Common myeloid progenitor, CD34-positive (primary cell): ENCODE results near the gene UMPS.
"Not testable (repeated sequence)": the region's sequence is repeated elsewhere in the genome, so short reads cannot be mapped to it uniquely, and the experiment has no call there.

Source experiments
- CTCF ChIA-PET: fragments of 350-600 bp; sonication (Branson Sonifier 250); formaldehyde crosslinking; loops from one replicate; lab custom pipeline; 2021; ENCODE audit warnings: antibody characterized with exemption; lab: Charles Lee
- POLR2A ChIA-PET: fragments of 350-600 bp; sonication (Branson Sonifier 250); formaldehyde crosslinking; loops from one replicate; lab custom pipeline; 2021; ENCODE audit warnings: antibody characterized with exemption; lab: Charles Lee
- DNase-seq, 3 donors: peaks; one replicate each; pipeline versions ENCODE4 v3.0.0 to v3.0.0-alpha.2; 2013
- H3K27ac ChIP-seq, 2 experiments: 1 replicate in 1 of 2; 2 replicates in 1 of 2; pipeline ENCODE4 v1.7.0; 2013; ENCODE audit warnings: inconsistent platforms in 2 of 2, low read length in 2 of 2, mild to moderate bottlenecking in 2 of 2, low read depth in 1 of 2, moderate library complexity in 1 of 2; ENCODE audit not compliant: severe bottlenecking in 2 of 2, insufficient read depth in 1 of 2, poor library complexity in 1 of 2
- H3K27me3 ChIP-seq, 5 experiments: replicated peaks in 2 of 5; 1 replicate in 3 of 5; 2 replicates in 2 of 5; pipeline versions ENCODE4 v1.6.1 to v1.7.0; 2013; ENCODE audit warnings: low read length in 4 of 5, mild to moderate bottlenecking in 2 of 5, moderate library complexity in 2 of 5, inconsistent platforms in 1 of 5; ENCODE audit not compliant: insufficient read depth in 5 of 5, control insufficient read depth in 4 of 5
- H3K36me3 ChIP-seq, 4 experiments: 1 replicate in 2 of 4; 2 replicates in 2 of 4; pipeline versions ENCODE4 v1.6.1 to v1.7.0; 2013; ENCODE audit warnings: low read length in 3 of 4, control low read depth in 1 of 4, mild to moderate bottlenecking in 1 of 4; ENCODE audit not compliant: control insufficient read depth in 4 of 4, insufficient read depth in 4 of 4
- H3K4me1 ChIP-seq, 4 experiments: 1 replicate in 3 of 4; 2 replicates in 1 of 4; pipeline versions ENCODE4 v1.6.1 to v1.7.1; 2013; ENCODE audit warnings: low read length in 3 of 4, mild to moderate bottlenecking in 3 of 4, control low read depth in 1 of 4, inconsistent platforms in 1 of 4, moderate library complexity in 1 of 4; ENCODE audit not compliant: control insufficient read depth in 4 of 4, insufficient read depth in 4 of 4; ENCODE audit errors: control extremely low read depth in 1 of 4
- H3K4me3 ChIP-seq, 7 experiments: 1 replicate in 4 of 7; 2 replicates in 3 of 7; pipeline versions ENCODE4 v1.5.1 to v1.7.0; 2013; ENCODE audit warnings: mild to moderate bottlenecking in 7 of 7, low read length in 6 of 7, moderate library complexity in 6 of 7, inconsistent platforms in 2 of 7, low read depth in 2 of 7, control low read depth in 1 of 7; ENCODE audit not compliant: insufficient read depth in 4 of 7, control insufficient read depth in 1 of 7; ENCODE audit errors: extremely low read depth in 1 of 7
- H3K9me3 ChIP-seq, 5 experiments: 1 replicate in 4 of 5; 2 replicates in 1 of 5; pipeline versions ENCODE4 v1.6.1 to v1.7.1; 2013; ENCODE audit warnings: low read length in 4 of 5, mild to moderate bottlenecking in 2 of 5, inconsistent platforms in 1 of 5, low read depth in 1 of 5, moderate library complexity in 1 of 5; ENCODE audit not compliant: control insufficient read depth in 4 of 5, insufficient read depth in 2 of 5; ENCODE audit errors: control extremely low read depth in 1 of 5
- WGBS: methylation state at CpG from one replicate; pipeline ENCODE4 v1.1.5; 2013; ENCODE audit not compliant: insufficient coverage; 5-methylcytosine and 5-hydroxymethylcytosine counted together

Gene UMPS

GRCh38 chr3:124702950-124703349, 27.3 kb upstream of the UMPS start:
- Histone ChIP-seq H3K27me3 (peaks cover 2 to 22% (median 5%) of the 10 kb centered on the region in 5 experiments), H3K36me3 (no peaks in the 10 kb centered on the region), H3K4me3 (no peak overlapping the region), H3K4me1 (no peaks in the 10 kb centered on the region), H3K27ac (no peak overlapping the region), H3K9me3 (no peaks in the 10 kb centered on the region)
- ChIA-PET POLR2A (no interaction called here), CTCF (no interaction called here)
- DNase-seq = no peak
- 96% methylated on average over 6 of the region's 7 CpGs for WGBS

DNA sequence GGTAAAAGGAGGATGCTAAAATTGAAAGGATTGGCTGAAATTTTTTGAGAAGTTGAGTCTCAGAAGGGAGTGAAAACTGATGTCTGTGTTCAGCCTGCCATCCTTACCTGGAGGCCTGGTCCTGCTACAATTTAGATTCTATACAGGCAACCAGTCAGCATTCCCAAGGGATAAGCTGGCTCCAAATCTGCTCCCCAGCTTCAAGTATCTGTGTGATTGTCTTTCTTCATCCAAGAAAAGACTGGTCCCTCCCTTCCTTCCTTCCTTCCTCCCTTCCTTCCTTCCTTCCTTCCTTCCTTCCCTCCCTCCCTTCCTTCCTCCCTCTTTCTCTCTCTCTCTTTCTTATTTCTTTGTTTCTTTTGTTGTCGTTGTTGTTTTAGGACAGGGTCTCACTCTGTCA, 24.7 kb upstream of the UMPS start:
- no peaks in the 10 kb centered on the region for H3K4me1 ChIP-seq
- no peak for DNase-seq
- WGBS = 100% methylated on average over 1 of the region's 1 CpG
- POLR2A ChIA-PET = interaction anchor here (0.7 kb wide), 1 partner anchor 1678 kb away, joined by 3 read pairs; the partner anchor contains the start of gene SEMA5B
- no peaks in the 10 kb centered on the region for H3K36me3 ChIP-seq
- no peak overlapping the region for H3K27ac ChIP-seq
- H3K27me3 ChIP-seq = peaks cover 4 to 15% (median 5%) of the 10 kb centered on the region in 5 experiments
- peaks cover 0 to 3% (median 0%) of the 10 kb centered on the region in 5 experiments for H3K9me3 ChIP-seq
- H3K4me3 ChIP-seq = no peak overlapping the region
- CTCF ChIA-PET = no interaction called here

GRCh38 chr3:124707223-124707622, 23.0 kb upstream of the UMPS start:
- H3K36me3 ChIP-seq, H3K4me3 ChIP-seq, H3K27ac ChIP-seq, H3K4me1 ChIP-seq, H3K9me3 ChIP-seq, POLR2A ChIA-PET, DNase-seq: not testable (repeated sequence)
- WGBS = no CpG with 5 or more reads among the region's 2 CpGs
- CTCF ChIA-PET = interaction anchor here (0.8 kb wide), 1 partner anchor 878 kb away, joined by 4 read pairs; no protein-coding TSS in a partner anchor
- H3K27me3 ChIP-seq = peaks cover 3 to 11% (median 6%) of the 10 kb centered on the region in 5 experiments

DNA sequence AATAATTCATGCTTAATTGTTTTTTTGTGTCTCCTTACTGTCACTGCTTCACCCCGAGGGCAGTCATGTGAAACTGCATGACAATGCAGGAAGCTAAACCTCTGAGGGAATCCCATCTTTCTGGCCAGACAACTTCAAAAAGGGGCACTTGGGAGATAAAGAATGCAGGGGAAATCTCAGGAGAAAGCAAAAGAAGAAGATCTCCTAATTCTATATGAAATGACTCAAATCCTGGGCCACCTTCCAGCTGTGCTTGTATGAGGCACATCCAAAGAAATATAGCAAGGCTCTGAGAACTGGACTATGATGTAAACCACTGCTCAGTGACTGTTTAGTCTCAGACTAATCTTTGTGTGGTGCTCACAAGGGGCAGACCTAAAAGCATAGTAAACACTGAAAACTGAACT, 22.6 kb upstream of the UMPS start:
- CTCF ChIA-PET = interaction anchor here (0.8 kb wide), 1 partner anchor 878 kb away, joined by 4 read pairs; no protein-coding TSS in a partner anchor

DNA sequence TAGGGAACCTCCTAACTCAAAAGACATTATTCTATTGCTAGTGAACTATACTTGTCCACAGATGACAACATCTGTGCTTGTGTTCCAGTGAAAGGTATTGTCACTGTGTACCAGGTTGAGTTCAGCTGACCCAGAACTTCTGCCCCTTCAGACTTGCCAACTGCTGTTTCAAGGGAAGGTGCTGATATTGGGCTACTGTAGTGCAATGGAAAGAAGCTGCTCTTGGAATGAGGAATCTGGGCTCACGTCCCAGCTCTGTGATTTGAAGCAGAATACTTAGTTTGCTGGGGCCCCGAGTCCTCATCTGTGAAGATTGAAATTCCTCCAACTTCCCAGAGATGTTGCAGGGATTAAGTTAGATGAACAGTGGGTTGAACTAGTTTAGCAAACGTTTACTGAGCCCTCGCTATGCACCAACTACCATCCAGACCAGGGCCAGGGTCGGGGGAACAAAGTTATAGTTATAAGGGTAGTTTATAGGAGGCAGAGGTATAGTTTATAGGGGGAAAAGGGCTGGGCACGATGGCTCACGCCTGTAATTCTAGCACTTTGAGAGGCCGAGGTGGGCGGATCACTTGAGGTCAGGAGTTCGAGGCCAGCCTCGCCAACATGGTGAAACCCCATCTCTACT, 15.9 kb upstream of the UMPS start:
- Histone ChIP-seq H3K4me3 (no peak overlapping the region), H3K36me3 (no peaks in the 10 kb centered on the region), H3K4me1 (no peaks in the 10 kb centered on the region), H3K9me3 (no peaks in the 10 kb centered on the region), H3K27me3 (peaks cover 4 to 17% (median 9%) of the 10 kb centered on the region in 5 experiments), H3K27ac (no peak overlapping the region)
- no peak for DNase-seq
- ChIA-PET CTCF (no interaction called here), POLR2A (no interaction called here)
- WGBS = 94% methylated on average over 5 of the region's 11 CpGs

More for the DNA sequence above, 22.6 kb upstream of the UMPS start:
- Histone ChIP-seq H3K9me3 (peaks cover 0 to 3% (median 0%) of the 10 kb centered on the region in 5 experiments), H3K36me3 (no peaks in the 10 kb centered on the region), H3K4me3 (no peak overlapping the region), H3K27me3 (peaks cover 3 to 11% (median 6%) of the 10 kb centered on the region in 5 experiments), H3K4me1 (no peaks in the 10 kb centered on the region), H3K27ac (no peak overlapping the region)
- no peak for DNase-seq
- POLR2A ChIA-PET = no interaction called here
- WGBS = 67% methylated on average over 1 of the region's 1 CpG

DNA sequence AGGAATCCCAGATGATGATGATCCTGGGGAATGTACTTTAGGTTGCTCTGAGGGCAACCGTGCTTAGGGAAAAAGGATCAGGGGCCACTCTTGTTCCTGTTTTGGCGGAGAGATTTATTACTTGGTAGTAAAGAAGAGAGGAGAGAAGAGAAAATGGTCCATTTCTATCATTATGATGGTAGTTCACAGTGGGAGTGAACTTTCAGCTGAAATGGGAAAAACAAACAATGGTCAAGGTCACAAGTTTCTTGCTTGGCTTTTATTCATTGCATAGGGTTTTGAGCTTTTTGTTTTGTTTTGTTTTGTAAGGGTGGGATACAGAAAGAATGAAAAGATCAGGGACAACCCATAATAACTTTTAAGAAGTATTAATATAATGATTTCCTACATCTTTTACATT, 7.7 kb upstream of the UMPS start:
- no peaks in the 10 kb centered on the region for H3K36me3 ChIP-seq
- POLR2A ChIA-PET = no interaction called here
- no peaks in the 10 kb centered on the region for H3K9me3 ChIP-seq
- peaks cover 5 to 58% (median 16%) of the 10 kb centered on the region in 5 experiments for H3K27me3 ChIP-seq
- no peaks in the 10 kb centered on the region for H3K4me1 ChIP-seq
- no peak for DNase-seq
- H3K27ac ChIP-seq = no peak overlapping the region
- 59% methylated on average over 2 of the region's 2 CpGs for WGBS
- CTCF ChIA-PET = interaction anchor here (1.3 kb wide), 1 partner anchor 163 kb away, joined by 4 read pairs; no protein-coding TSS in a partner anchor
- H3K4me3 ChIP-seq = no peak overlapping the region

DNA sequence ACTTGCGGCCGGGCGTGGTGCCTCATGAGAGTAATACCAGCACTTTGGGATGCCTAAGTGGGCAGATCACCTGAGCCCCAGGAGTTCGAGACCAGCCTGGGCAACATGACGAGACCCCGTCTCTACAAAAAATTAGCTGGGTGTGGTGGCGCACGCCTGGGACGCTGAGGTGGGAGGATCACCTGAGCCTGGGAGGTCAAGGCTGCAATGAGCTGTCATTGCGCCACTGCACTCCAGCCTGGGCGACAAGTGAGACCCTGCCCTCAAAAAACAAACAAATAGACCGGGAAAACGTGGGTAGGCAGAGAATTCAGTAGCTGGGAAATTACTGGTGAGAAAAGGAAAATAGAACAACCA, 667 bp downstream of the UMPS start:
- peak overlapping the region in 1 of 2 experiments; percentile 83 for H3K27ac ChIP-seq

More for the DNA sequence above, 667 bp downstream of the UMPS start:
- no peak for DNase-seq
- Histone ChIP-seq H3K27me3 (peaks cover 0 to 15% (median 3%) of the 10 kb centered on the region in 5 experiments), H3K4me1 (peaks cover 0 to 30% (median 15%) of the 10 kb centered on the region in 4 experiments), H3K36me3 (peaks cover 0 to 18% (median 7%) of the 10 kb centered on the region in 4 experiments), H3K9me3 (no peaks in the 10 kb centered on the region), H3K4me3 (peak overlapping the region; percentile 82 to 99 (median 97))
- ChIA-PET POLR2A (no interaction called here), CTCF (no interaction called here)
- 35% methylated on average over 7 of the region's 13 CpGs for WGBS
